GM19324 (cell line): ENCODE measurements around the gene TRAT1.

Source experiments
- ATAC-seq: cut with Tn5 transposase; IDR thresholded peaks from one replicate; pipeline ENCODE4 v1.9.1; 2021; ENCODE audit warnings: mild to moderate bottlenecking, moderate library complexity; ENCODE audit not compliant: unreplicated experiment, low FRiP score

Gene TRAT1

GRCh38 chr3:108849075-108849474 is 26.5 kb downstream of the TRAT1 start:
- ATAC-seq: no peak

GRCh38 chr3:108861401-108861800 is 38.8 kb downstream of the TRAT1 start:
- no peak for ATAC-seq

GRCh38 chr3:108862865-108863798 is 40.5 kb downstream of the TRAT1 start:
- ATAC-seq: no peak

- no peak for ATAC-seq
Measured at GRCh38 chr3:108863799-108864135, 41.2 kb downstream of the TRAT1 start.

- ATAC-seq: no peak
Measured at GRCh38 chr3:108877901-108878300, 55.3 kb downstream of the TRAT1 start.

- ATAC-seq: no peak
Measured at GRCh38 chr3:108879915-108880314, 57.3 kb downstream of the TRAT1 start.

GRCh38 chr3:108882762-108883161 is 60.2 kb downstream of the TRAT1 start:
- no peak for ATAC-seq

- no peak for ATAC-seq
Measured at GRCh38 chr3:108883373-108883772, 60.8 kb downstream of the TRAT1 start.

- no peak for ATAC-seq
Measured at GRCh38 chr3:108887121-108887520, 64.5 kb downstream of the TRAT1 start.

GRCh38 chr3:108887777-108888176 is 65.2 kb downstream of the TRAT1 start:
- ATAC-seq: no peak

- ATAC-seq: no peak
Measured at GRCh38 chr3:108891833-108892232, 69.2 kb downstream of the TRAT1 start.

- ATAC-seq: no peak
Measured at GRCh38 chr3:108894981-108895380, 72.4 kb downstream of the TRAT1 start.

- ATAC-seq: peak; percentile 56
Measured at GRCh38 chr3:108897883-108898282, 75.3 kb downstream of the TRAT1 start.

- ATAC-seq: no peak
Measured at GRCh38 chr3:108899530-108899929, 76.9 kb downstream of the TRAT1 start.
